DMS114 treated with DMSO at 0.1 percent for 48 hours (cell line): ENCODE results near the gene SEPTIN6.
"Not testable (repeated sequence)": the region's sequence is repeated elsewhere in the genome, so short reads cannot be mapped to it uniquely, and the experiment has no call there.

Experiments used
- DNase-seq: peaks from one replicate; lab custom pipeline; 2025; ENCODE audit not compliant: unreplicated experiment; lab: John Stamatoyannopoulos, UW

SEPTIN6 gene

GRCh38 chrX:119692191-119693039 lies 553 bp downstream of the SEPTIN6 start:
- DNase-seq, result peak; percentile 10

- no peak for DNase-seq
These were observed 1.8 kb downstream of the SEPTIN6 start for GRCh38 chrX:119690921-119691716.

GRCh38 chrX:119688911-119689321 lies 4.1 kb downstream of the SEPTIN6 start:
- DNase-seq, result no peak

- no peak for DNase-seq
These were observed 5.1 kb downstream of the SEPTIN6 start for GRCh38 chrX:119687661-119688413.

- no peak for DNase-seq
These were observed 6.8 kb downstream of the SEPTIN6 start for GRCh38 chrX:119686087-119686691.

- DNase-seq, result no peak
These were observed 7.5 kb downstream of the SEPTIN6 start for GRCh38 chrX:119685225-119686066.

GRCh38 chrX:119684916-119685224 lies 8.1 kb downstream of the SEPTIN6 start:
- no peak for DNase-seq

GRCh38 chrX:119684312-119684711 lies 8.7 kb downstream of the SEPTIN6 start:
- DNase-seq, result not testable (repeated sequence)

GRCh38 chrX:119682019-119682989 lies 10.7 kb downstream of the SEPTIN6 start:
- no peak for DNase-seq

- no peak for DNase-seq
These were observed 15.3 kb downstream of the SEPTIN6 start for GRCh38 chrX:119677654-119677981.

- DNase-seq, result no peak
These were observed 15.9 kb downstream of the SEPTIN6 start for GRCh38 chrX:119676949-119677653.

- no peak for DNase-seq
These were observed 19.6 kb downstream of the SEPTIN6 start for GRCh38 chrX:119673336-119673735.

GRCh38 chrX:119672426-119672825 lies 20.5 kb downstream of the SEPTIN6 start:
- DNase-seq, result no peak

GRCh38 chrX:119669424-119670037 lies 23.4 kb downstream of the SEPTIN6 start:
- no peak for DNase-seq

GRCh38 chrX:119667111-119667878 lies 25.7 kb downstream of the SEPTIN6 start:
- DNase-seq, result no peak

GRCh38 chrX:119664877-119665276 lies 28.1 kb downstream of the SEPTIN6 start:
- not testable (repeated sequence) for DNase-seq

- DNase-seq, result no peak
These were observed 31.5 kb downstream of the SEPTIN6 start for GRCh38 chrX:119661486-119661885.
